Measurements from ENCODE around the gene WARS2. TPM values are rescaled to one million over a fixed set of nuclear protein-coding genes. Genes with fewer than 3 reads are reported as not detected.
A peak's percentile ranks its signal among the peaks of the same experiment; 100 is the strongest.
"Not testable (repeated sequence)": the region's sequence is repeated elsewhere in the genome, so short reads cannot be mapped to it uniquely, and the experiment has no call there.

Gene WARS2
- 19.0 and 21.2 TPM in 2 replicates for total RNA-seq (2014; rRNA removed; shearing (Covaris generic); ENCODE audit: low replicate concordance)

DNA sequence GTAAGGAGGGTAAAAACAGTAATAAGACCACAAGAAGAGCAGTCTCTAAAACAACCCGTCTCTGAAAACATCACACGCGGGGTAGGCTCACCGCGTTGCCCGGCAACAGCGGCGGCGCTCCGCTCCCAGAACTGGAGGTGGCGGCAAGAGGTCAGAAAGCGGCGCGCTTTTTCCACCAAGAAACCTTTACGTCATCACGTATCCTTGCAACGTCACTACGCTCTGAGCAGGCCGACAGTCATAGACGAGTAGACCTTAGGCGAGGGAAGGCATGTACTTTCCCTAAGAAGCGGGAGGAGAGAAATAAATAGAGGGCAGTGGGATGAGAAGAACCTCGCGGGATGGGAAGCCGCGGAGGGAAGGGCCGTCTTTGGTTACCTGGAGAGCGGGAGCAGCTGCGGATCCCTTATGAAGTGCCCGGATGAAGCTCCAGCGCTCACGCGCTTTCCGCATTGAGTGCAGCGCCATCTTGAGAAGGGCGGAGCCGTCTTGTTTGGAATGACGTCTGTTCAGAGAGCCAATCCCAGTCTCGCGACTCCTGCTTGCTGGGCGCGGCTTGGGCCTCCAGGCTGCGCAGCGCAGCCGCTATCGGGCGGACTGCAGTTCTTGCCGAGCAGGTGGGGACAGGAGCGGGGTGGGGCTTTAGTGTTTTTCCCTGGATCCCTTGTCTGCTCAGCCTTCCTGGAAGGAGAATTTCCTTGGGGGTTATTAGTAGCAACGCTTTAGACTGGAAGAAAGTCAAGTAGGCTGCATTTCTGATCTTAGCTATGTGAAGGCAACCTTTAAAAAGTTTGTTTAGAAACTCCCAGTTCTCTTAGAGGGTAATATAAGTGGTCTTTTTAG, at the start of gene WARS2:
TSS of gene WARS2 (minus strand) at position 477 of the 843 bp plus-strand sequence. CDS start at position 468, 9 bp downstream.
- peak within 1 kb of the TSS; percentile 100 for H3K4me2 ChIP-seq (ENCODE audit: low read depth, low read length, poor library complexity, severe bottlenecking)
- H2AFZ ChIP-seq (ENCODE audit: low read length): peak within 1 kb of the TSS; percentile 86
- no peaks in the 10 kb centered on the region for H3K36me3 ChIP-seq (ENCODE audit: insufficient read depth, low read length)
- peak; percentile 98 for DNase-seq
- peak within 1 kb of the TSS; percentile 87 for H3K4me3 ChIP-seq (ENCODE audit: low read length)
- H3K9me2 ChIP-seq (replicated peaks; ENCODE audit: insufficient read depth, low read length): no peaks in the 10 kb centered on the region; the same call in 1 of the 2 replicates
- peak within 1 kb of the TSS; percentile 72 for H3K27ac ChIP-seq (ENCODE audit: low read length)
- H3K9me3 ChIP-seq (ENCODE audit: low read length): no peaks in the 10 kb centered on the region
- peaks cover 60% of the 10 kb centered on the region for H3K79me2 ChIP-seq (ENCODE audit: low read length)
- H3K9ac ChIP-seq (ENCODE audit: low read length): peak within 1 kb of the TSS; percentile 91
- no peaks in the 10 kb centered on the region for H4K20me1 ChIP-seq (ENCODE audit: insufficient read depth, low read depth, low read length)
- H3K27me3 ChIP-seq (ENCODE audit: low read length): no peaks in the 10 kb centered on the region
- peaks cover 43% of the 10 kb centered on the region for H3K4me1 ChIP-seq (ENCODE audit: low read length)

GRCh38 chr1:119188926-119189325, 48.5 kb upstream of the WARS2 start:
- Histone ChIP-seq H3K27ac (ENCODE audit: low read length) (no peak overlapping the region), H3K9ac (ENCODE audit: low read length) (no peak overlapping the region), H3K4me2 (ENCODE audit: low read depth, low read length, poor library complexity, severe bottlenecking) (no peak overlapping the region), H4K20me1 (ENCODE audit: insufficient read depth, low read depth, low read length) (no peaks in the 10 kb centered on the region), H3K36me3 (ENCODE audit: insufficient read depth, low read length) (no peaks in the 10 kb centered on the region), H3K79me2 (ENCODE audit: low read length) (no peaks in the 10 kb centered on the region), H3K4me1 (ENCODE audit: low read length) (no peaks in the 10 kb centered on the region), H2AFZ (ENCODE audit: low read length) (no peak overlapping the region), H3K9me3 (ENCODE audit: low read length) (no peaks in the 10 kb centered on the region), H3K9me2 (replicated peaks; ENCODE audit: insufficient read depth, low read length) (no peaks in the 10 kb centered on the region), H3K27me3 (ENCODE audit: low read length) (no peaks in the 10 kb centered on the region), H3K4me3 (ENCODE audit: low read length) (no peak overlapping the region)
- no peak for DNase-seq

DNA sequence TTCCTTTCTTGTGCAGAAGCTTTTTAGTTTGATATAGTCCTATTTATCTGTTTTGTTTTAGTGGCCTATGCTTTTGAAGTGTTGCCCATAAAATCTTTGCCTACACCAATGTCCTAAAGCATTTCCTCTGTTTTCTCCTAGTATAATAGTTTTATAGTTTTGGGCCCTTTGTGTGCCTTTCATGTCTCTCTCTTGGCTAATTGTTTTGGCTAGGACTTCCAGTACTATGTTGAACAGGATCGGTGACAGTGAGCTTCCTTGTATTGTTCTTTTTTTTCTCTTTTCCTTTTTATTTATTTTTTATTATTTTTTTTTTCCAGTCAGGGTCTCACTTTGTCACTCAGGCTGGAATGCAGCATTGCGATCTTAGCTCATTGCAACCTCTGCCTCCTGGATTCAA, 47.0 kb upstream of the WARS2 start:
- no peak overlapping the region for H3K4me3 ChIP-seq (ENCODE audit: low read length)
- H3K79me2 ChIP-seq (ENCODE audit: low read length): no peaks in the 10 kb centered on the region

GRCh38 chr1:119186471-119186870, 46.0 kb upstream of the WARS2 start:
- H3K4me1 ChIP-seq (ENCODE audit: low read length): peaks cover 9% of the 10 kb centered on the region
- no peak overlapping the region for H3K4me2 ChIP-seq (ENCODE audit: low read depth, low read length, poor library complexity, severe bottlenecking)
- H3K27ac ChIP-seq (ENCODE audit: low read length): no peak overlapping the region
- DNase-seq: no peak
- no peaks in the 10 kb centered on the region for H4K20me1 ChIP-seq (ENCODE audit: insufficient read depth, low read depth, low read length)
- no peaks in the 10 kb centered on the region for H3K9me2 ChIP-seq (replicated peaks; ENCODE audit: insufficient read depth, low read length)
- H3K9me3 ChIP-seq (ENCODE audit: low read length): no peaks in the 10 kb centered on the region
- no peaks in the 10 kb centered on the region for H3K36me3 ChIP-seq (ENCODE audit: insufficient read depth, low read length)
- no peaks in the 10 kb centered on the region for H3K79me2 ChIP-seq (ENCODE audit: low read length)
- H3K9ac ChIP-seq (ENCODE audit: low read length): no peak overlapping the region
- H3K4me3 ChIP-seq (ENCODE audit: low read length): no peak overlapping the region
- H2AFZ ChIP-seq (ENCODE audit: low read length): no peak overlapping the region
- H3K27me3 ChIP-seq (ENCODE audit: low read length): no peaks in the 10 kb centered on the region

More for the DNA sequence above, 47.0 kb upstream of the WARS2 start:
- no peak overlapping the region for H3K27ac ChIP-seq (ENCODE audit: low read length)
- no peak for DNase-seq
- no peaks in the 10 kb centered on the region for H3K27me3 ChIP-seq (ENCODE audit: low read length)
- no peak overlapping the region for H2AFZ ChIP-seq (ENCODE audit: low read length)
- H3K9me2 ChIP-seq (replicated peaks; ENCODE audit: insufficient read depth, low read length): no peaks in the 10 kb centered on the region
- no peak overlapping the region for H3K4me2 ChIP-seq (ENCODE audit: low read depth, low read length, poor library complexity, severe bottlenecking)
- peaks cover 9% of the 10 kb centered on the region for H3K4me1 ChIP-seq (ENCODE audit: low read length)
- H3K36me3 ChIP-seq (ENCODE audit: insufficient read depth, low read length): no peaks in the 10 kb centered on the region
- no peaks in the 10 kb centered on the region for H4K20me1 ChIP-seq (ENCODE audit: insufficient read depth, low read depth, low read length)
- H3K9me3 ChIP-seq (ENCODE audit: low read length): no peaks in the 10 kb centered on the region
- H3K9ac ChIP-seq (ENCODE audit: low read length): no peak overlapping the region

DNA sequence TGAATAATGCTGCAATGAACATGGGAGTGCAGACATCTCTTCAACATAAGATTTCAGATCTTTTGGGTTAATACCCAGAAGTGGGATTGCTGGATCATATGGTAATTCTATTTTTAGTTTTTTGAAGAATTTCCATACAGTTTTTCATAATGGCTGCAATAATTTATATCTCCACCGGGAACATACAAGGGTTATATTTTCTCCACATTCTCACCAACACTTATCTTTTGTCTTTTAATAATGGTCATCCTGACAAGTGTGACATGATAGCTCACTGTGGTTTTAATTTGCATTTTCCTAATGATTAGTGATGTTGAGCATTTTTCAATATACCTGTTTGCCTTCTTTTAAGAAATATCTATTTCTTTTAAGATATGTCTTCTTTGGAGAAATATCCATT, 44.5 kb upstream of the WARS2 start:
- H3K9ac ChIP-seq (ENCODE audit: low read length): no peak overlapping the region
- no peaks in the 10 kb centered on the region for H4K20me1 ChIP-seq (ENCODE audit: insufficient read depth, low read depth, low read length)
- no peaks in the 10 kb centered on the region for H3K27me3 ChIP-seq (ENCODE audit: low read length)
- H2AFZ ChIP-seq (ENCODE audit: low read length): no peak overlapping the region
- no peak for DNase-seq
- no peaks in the 10 kb centered on the region for H3K79me2 ChIP-seq (ENCODE audit: low read length)
- no peak overlapping the region for H3K27ac ChIP-seq (ENCODE audit: low read length)
- H3K4me1 ChIP-seq (ENCODE audit: low read length): peaks cover 9% of the 10 kb centered on the region
- no peaks in the 10 kb centered on the region for H3K9me3 ChIP-seq (ENCODE audit: low read length)
- H3K9me2 ChIP-seq (replicated peaks; ENCODE audit: insufficient read depth, low read length): no peaks in the 10 kb centered on the region
- H3K36me3 ChIP-seq (ENCODE audit: insufficient read depth, low read length): no peaks in the 10 kb centered on the region
- no peak overlapping the region for H3K4me3 ChIP-seq (ENCODE audit: low read length)
- no peak overlapping the region for H3K4me2 ChIP-seq (ENCODE audit: low read depth, low read length, poor library complexity, severe bottlenecking)

DNA sequence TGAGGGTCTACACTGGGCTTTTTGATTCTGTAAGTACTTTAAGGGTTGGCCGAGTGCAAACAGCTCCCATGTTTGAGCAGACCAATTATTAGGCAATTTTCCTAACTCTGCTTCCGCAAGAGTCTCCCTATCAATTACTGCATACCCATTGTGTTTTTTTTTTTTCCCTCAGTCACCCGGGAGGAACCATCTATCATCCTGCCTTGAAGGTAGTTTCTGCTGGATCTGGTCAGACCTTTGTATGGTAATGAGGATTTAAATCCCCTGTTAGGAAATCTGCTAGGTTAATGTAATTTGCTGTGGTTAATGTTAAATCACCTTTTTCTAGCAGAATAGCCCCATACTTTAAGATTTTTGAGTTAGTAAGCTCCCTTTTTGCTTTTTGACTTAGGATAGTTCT, 40.8 kb upstream of the WARS2 start:
- H3K9ac ChIP-seq (ENCODE audit: low read length): no peak overlapping the region
- H3K27me3 ChIP-seq (ENCODE audit: low read length): no peaks in the 10 kb centered on the region
- H3K9me3 ChIP-seq (ENCODE audit: low read length): no peaks in the 10 kb centered on the region
- H3K9me2 ChIP-seq (replicated peaks; ENCODE audit: insufficient read depth, low read length): no peaks in the 10 kb centered on the region
- no peak overlapping the region for H3K4me3 ChIP-seq (ENCODE audit: low read length)
- no peaks in the 10 kb centered on the region for H3K36me3 ChIP-seq (ENCODE audit: insufficient read depth, low read length)
- H3K27ac ChIP-seq (ENCODE audit: low read length): no peak overlapping the region
- peaks cover 9% of the 10 kb centered on the region for H3K4me1 ChIP-seq (ENCODE audit: low read length)
- no peak overlapping the region for H3K4me2 ChIP-seq (ENCODE audit: low read depth, low read length, poor library complexity, severe bottlenecking)
- H2AFZ ChIP-seq (ENCODE audit: low read length): no peak overlapping the region
- H4K20me1 ChIP-seq (ENCODE audit: insufficient read depth, low read depth, low read length): no peaks in the 10 kb centered on the region
- H3K79me2 ChIP-seq (ENCODE audit: low read length): no peaks in the 10 kb centered on the region
- DNase-seq: no peak

DNA sequence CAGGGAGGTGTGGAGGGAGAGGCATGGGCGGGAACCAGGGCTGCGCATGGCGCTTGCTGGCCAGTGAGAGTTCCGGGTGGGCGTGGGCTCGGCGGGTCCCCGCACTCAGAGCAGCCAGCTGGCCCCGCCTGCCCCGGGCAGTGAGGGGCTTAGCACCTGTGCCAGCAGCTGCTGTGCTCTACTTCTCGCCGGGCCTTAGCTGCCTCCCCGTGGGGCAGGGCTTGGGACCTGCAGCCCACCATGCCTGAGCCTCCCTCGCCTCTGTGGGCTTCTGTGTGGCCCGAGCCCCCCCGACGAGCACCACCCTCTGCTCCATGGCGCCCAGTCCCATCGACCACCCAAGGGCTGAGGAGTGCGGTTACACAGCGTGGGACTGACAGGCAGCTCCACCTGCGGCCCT, 38.6 kb upstream of the WARS2 start:
- Histone ChIP-seq H3K9me2 (replicated peaks; ENCODE audit: insufficient read depth, low read length) (no peaks in the 10 kb centered on the region), H2AFZ (ENCODE audit: low read length) (no peak overlapping the region), H3K9me3 (ENCODE audit: low read length) (no peaks in the 10 kb centered on the region), H3K27ac (ENCODE audit: low read length) (no peak overlapping the region), H3K9ac (ENCODE audit: low read length) (no peak overlapping the region), H3K4me2 (ENCODE audit: low read depth, low read length, poor library complexity, severe bottlenecking) (no peak overlapping the region), H3K36me3 (ENCODE audit: insufficient read depth, low read length) (no peaks in the 10 kb centered on the region), H3K4me1 (ENCODE audit: low read length) (peaks cover 9% of the 10 kb centered on the region), H4K20me1 (ENCODE audit: insufficient read depth, low read depth, low read length) (no peaks in the 10 kb centered on the region), H3K27me3 (ENCODE audit: low read length) (no peaks in the 10 kb centered on the region), H3K79me2 (ENCODE audit: low read length) (no peaks in the 10 kb centered on the region), H3K4me3 (ENCODE audit: low read length) (no peak overlapping the region)
- no peak for DNase-seq

- H3K36me3 ChIP-seq (ENCODE audit: insufficient read depth, low read length); H3K27ac ChIP-seq (ENCODE audit: low read length); H3K9me3 ChIP-seq (ENCODE audit: low read length); H2AFZ ChIP-seq (ENCODE audit: low read length); DNase-seq; H3K79me2 ChIP-seq (ENCODE audit: low read length); H3K27me3 ChIP-seq (ENCODE audit: low read length); H3K4me3 ChIP-seq (ENCODE audit: low read length); H3K4me2 ChIP-seq (ENCODE audit: low read depth, low read length, poor library complexity, severe bottlenecking); H4K20me1 ChIP-seq (ENCODE audit: insufficient read depth, low read depth, low read length); H3K4me1 ChIP-seq (ENCODE audit: low read length); H3K9ac ChIP-seq (ENCODE audit: low read length); H3K9me2 ChIP-seq (replicated peaks; ENCODE audit: insufficient read depth, low read length): not testable (repeated sequence)
Measured at GRCh38 chr1:119172927-119173326, 32.5 kb upstream of the WARS2 start.
